NCI-H146 treated with DMSO at 0.1 percent for 48 hours (cell line): ENCODE data around the gene STH.

Experiments used
- DNase-seq: peaks from one replicate; lab custom pipeline; 2025; ENCODE audit not compliant: unreplicated experiment; lab: John Stamatoyannopoulos, UW

STH gene

GRCh38 chr17:46026166-46027047, 27.4 kb downstream of the STH start:
- DNase-seq, result no peak

- no peak for DNase-seq
Observed at GRCh38 chr17:46027048-46027975, 28.3 kb downstream of the STH start.

- no peak for DNase-seq
Observed at GRCh38 chr17:46027976-46028325, 28.9 kb downstream of the STH start.

- DNase-seq, result no peak
Observed at GRCh38 chr17:46028374-46028773, 29.3 kb downstream of the STH start.

GRCh38 chr17:46028981-46029565, 30.0 kb downstream of the STH start:
- no peak for DNase-seq

- no peak for DNase-seq
Observed at GRCh38 chr17:46029627-46030026, 30.6 kb downstream of the STH start.

GRCh38 chr17:46030752-46031151, 31.7 kb downstream of the STH start:
- DNase-seq, result no peak

GRCh38 chr17:46031440-46031839, 32.4 kb downstream of the STH start:
- no peak for DNase-seq

- no peak for DNase-seq
Observed at GRCh38 chr17:46031920-46032319, 32.9 kb downstream of the STH start.

GRCh38 chr17:46032909-46033308, 33.9 kb downstream of the STH start:
- no peak for DNase-seq

GRCh38 chr17:46033392-46033791, 34.3 kb downstream of the STH start:
- DNase-seq, result no peak

GRCh38 chr17:46035112-46035818, 36.2 kb downstream of the STH start:
- no peak for DNase-seq

GRCh38 chr17:46036491-46036890, 37.4 kb downstream of the STH start:
- no peak for DNase-seq

- no peak for DNase-seq
Observed at GRCh38 chr17:46037722-46038255, 38.7 kb downstream of the STH start.

GRCh38 chr17:46038414-46038813, 39.4 kb downstream of the STH start:
- DNase-seq, result no peak

- no peak for DNase-seq
Observed at GRCh38 chr17:46038937-46039336, 39.9 kb downstream of the STH start.

GRCh38 chr17:46039592-46040186, 40.6 kb downstream of the STH start:
- no peak for DNase-seq

GRCh38 chr17:46042246-46042645, 43.2 kb downstream of the STH start:
- no peak for DNase-seq

- DNase-seq, result no peak
Observed at GRCh38 chr17:46042925-46043324, 43.9 kb downstream of the STH start.

- no peak for DNase-seq
Observed at GRCh38 chr17:46043606-46044005, 44.6 kb downstream of the STH start.
